HepG2 (cell line): ENCODE results near the gene AKR1C2. TPM values are rescaled to one million over a fixed set of nuclear protein-coding genes. Genes with fewer than 3 reads are reported as not detected.
"Not testable (repeated sequence)": the region's sequence is repeated elsewhere in the genome, so short reads cannot be mapped to it uniquely, and the experiment has no call there.

Experiments used
- ATAC-seq: fragments of 200-7000 bp; cut with Tn5 transposase; 3 replicates; pipeline ENCODE4 v1.9.1; 2020; ENCODE audit warnings: mild to moderate bottlenecking, moderate library complexity
- BruUV-seq: library from RNA; stranded (reverse); fragments of 400-500 nt; replicated peaks from 2 replicates; lab custom pipeline; 2021; lab: Mats Ljungman, UMichigan
- CTCF ChIA-PET: fragments of 300-600 bp; formaldehyde crosslinking; extraction: SDS; loops from one replicate; lab custom pipeline; 2021; ENCODE audit warnings: low total read pairs, inconsistent platforms, low intra/inter-chr PET ratio; lab: Yijun Ruan, JAX
- POLR2A ChIA-PET: fragments of 350-600 bp; sonication (Branson Sonifier 250); formaldehyde crosslinking; loops from one replicate; lab custom pipeline; 2020; ENCODE audit warnings: antibody characterized with exemption, inconsistent platforms; lab: Yijun Ruan, JAX
- DNase-seq: peaks from one replicate; pipeline ENCODE4 v3.0.0-alpha.2; 2015; ENCODE audit warnings: low spot score
- FAIRE-seq: peaks from 3 replicates; lab custom pipeline; 2011; peaks lifted over from hg19 to GRCh38; lab: Jason Lieb, UNC
- H2AFZ ChIP-seq: one replicate; pipeline ENCODE4 v1.6.1; 2011; ENCODE audit warnings: low read length, inconsistent platforms
- H3K27ac ChIP-seq: fragments of 300-600 bp; 3 replicates; pipeline ENCODE4 v1.8.0; 2011; ENCODE audit warnings: mixed run types, mild to moderate bottlenecking, mixed read lengths, low read length, inconsistent platforms; ENCODE audit not compliant: insufficient read depth; ENCODE audit errors: extremely low read length
- H3K27me3 ChIP-seq, 2 experiments: fragments of 200-600 bp in 1 of 2; 2 replicates in 1 of 2; 3 replicates in 1 of 2; pipeline versions ENCODE4 v1.6.0 to v1.8.0; 2011; ENCODE audit warnings: low read length in 2 of 2, mild to moderate bottlenecking in 2 of 2, moderate library complexity in 2 of 2, inconsistent platforms in 1 of 2; ENCODE audit not compliant: insufficient read depth in 2 of 2, control insufficient read depth in 1 of 2
- H3K36me3 ChIP-seq, 2 experiments: fragments of 200-600 bp in 1 of 2; replicated peaks in 1 of 2; 2 replicates in 1 of 2; 3 replicates in 1 of 2; pipeline versions ENCODE4 v1.5.1 to v1.8.0; 2011; ENCODE audit warnings: low read length in 2 of 2, inconsistent platforms in 1 of 2; ENCODE audit not compliant: insufficient read depth in 2 of 2, control insufficient read depth in 1 of 2
- H3K4me1 ChIP-seq: 2 replicates; pipeline ENCODE4 v1.5.1; 2012; ENCODE audit warnings: low read length, inconsistent platforms; ENCODE audit not compliant: insufficient read depth
- H3K4me2 ChIP-seq: 2 replicates; pipeline ENCODE4 v1.6.0; 2011; ENCODE audit warnings: low read depth, low read length, inconsistent platforms
- H3K4me3 ChIP-seq, 3 experiments: fragments of 200-600 bp in 1 of 3; sonication (generic), shearing (Covaris generic) in 1 of 3; replicated peaks in 1 of 3; 2 replicates each; pipeline ENCODE4 v1.5.1; 2011 to 2016; ENCODE audit warnings: low read length in 3 of 3, inconsistent platforms in 2 of 3, low read depth in 2 of 3, mild to moderate bottlenecking in 2 of 3, control low read depth in 1 of 3, mixed read lengths in 1 of 3; ENCODE audit not compliant: insufficient read depth in 1 of 3
- H3K79me2 ChIP-seq: one replicate; pipeline ENCODE4 v1.6.1; 2011; ENCODE audit warnings: low read length, inconsistent platforms; ENCODE audit not compliant: insufficient read depth
- H3K9ac ChIP-seq: 2 replicates; pipeline ENCODE4 v1.6.0; 2011; ENCODE audit warnings: mild to moderate bottlenecking, low read depth, low read length, inconsistent platforms; ENCODE audit not compliant: insufficient read depth
- H3K9me3 ChIP-seq: 2 replicates; pipeline ENCODE4 v1.5.1; 2012; ENCODE audit warnings: mild to moderate bottlenecking, low read length
- H4K20me1 ChIP-seq: 2 replicates; pipeline ENCODE4 v1.6.0; 2011; ENCODE audit warnings: inconsistent platforms, mild to moderate bottlenecking, low read length, moderate library complexity; ENCODE audit not compliant: insufficient read depth
- GATAD1 ChIP-seq: IDR thresholded peaks from 2 replicates; pipeline ENCODE4 v1.6.1; 2016; ENCODE audit warnings: missing genetic modification reagents, missing compliant biosample characterization
- HDAC1 ChIP-seq: sonication (generic); formaldehyde crosslinking; IDR thresholded peaks from 2 replicates; pipeline ENCODE4 v1.5.1; 2020; ENCODE audit warnings: mild to moderate bottlenecking, missing genetic modification reagents
- WGBS: methylation state at CpG from one replicate; pipeline ENCODE4 v1.1.6; 2017; ENCODE audit warnings: low lambda C conversion rate; 5-methylcytosine and 5-hydroxymethylcytosine counted together
- in situ Hi-C: cut with HindIII; loops from 2 replicates; pipeline ENCODE4 v1.10.0; 2017; ENCODE audit warnings: low pct_unique_long_range_greater_than_20kb; ENCODE audit not compliant: extremely low pct_ligation_motif_present
- intact Hi-C: fragments of 100-400 bp; cut with micrococcal nuclease; formaldehyde crosslinking; loops from one replicate; pipeline ENCODE4 v1.10.0; 2022; ENCODE audit not compliant: unreplicated experiment
- polyA plus RNA-seq, 8 experiments: library from polyadenylated mRNA; depleted of rRNA in 3 of 8; stranded (reverse) in 7 of 8; unstranded in 1 of 8; fragments of >200 nt; fragmentation: Illumina TruSeq in 4 of 8; extraction: Trizol in 4 of 8; gene quantifications; 2 replicates each; pipeline versions ENCODE4 v1.2.1 to v1.2.3, GENCODE V29; 2011 to 2016; ENCODE audit warnings: low read depth in 4 of 8, missing spikeins in 1 of 8, mixed read lengths in 1 of 8; ENCODE audit not compliant: insufficient read depth in 1 of 8
- total RNA-seq, 5 experiments: library from RNA; depleted of rRNA; stranded (reverse); fragments of >200 nt; fragmentation: Illumina TruSeq; extraction: Trizol; gene quantifications; 2 replicates each; pipeline ENCODE4 v1.2.3, GENCODE V29; 2016; ENCODE audit warnings: low read depth in 1 of 5
- TF ChIP-seq, protein P1 (sequence below): sonication (generic); formaldehyde crosslinking; IDR thresholded peaks from 2 replicates; pipeline ENCODE4 v1.8.1; 2023; ENCODE audit warnings: missing genetic modification reagents, mild to moderate bottlenecking, borderline replicate concordance

Gene AKR1C2
- total and polyA plus RNA-seq, 2 of the 13 experiments (the other 11 are each of a cell fraction or from before 2014, with no cell fraction given), result 140 to 900 TPM

DNA sequence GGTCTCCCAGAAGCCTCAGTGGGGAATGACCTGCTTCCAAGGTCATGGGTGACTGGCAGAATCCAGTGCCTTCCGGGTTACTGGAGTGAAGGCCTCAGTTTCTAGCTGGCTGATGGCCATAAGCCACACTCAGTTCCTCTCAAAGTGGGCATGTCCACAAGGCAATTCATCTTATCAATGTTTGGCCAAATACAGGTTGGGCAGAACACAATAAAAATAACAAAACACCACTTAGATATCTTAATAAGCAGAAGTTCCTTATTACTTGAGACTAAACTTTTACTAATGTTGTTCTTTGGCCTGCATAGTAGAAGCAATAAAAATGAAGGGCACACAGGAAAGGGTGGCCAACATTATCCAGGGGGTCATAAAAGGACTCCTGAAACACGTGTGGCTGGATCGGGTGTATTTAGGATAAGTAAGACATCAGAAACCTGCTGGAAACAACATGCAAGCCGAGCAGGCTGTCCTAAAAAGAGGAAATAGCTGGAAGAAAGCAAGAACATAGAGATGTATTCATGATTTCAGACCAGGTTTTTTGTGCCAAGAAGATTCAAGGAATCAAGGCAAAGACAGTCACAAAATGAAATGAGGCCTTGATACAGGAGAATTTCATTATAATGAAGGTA, 19.6 kb upstream of the AKR1C2 start (continued):
- TF ChIP-seq, protein P1, sequence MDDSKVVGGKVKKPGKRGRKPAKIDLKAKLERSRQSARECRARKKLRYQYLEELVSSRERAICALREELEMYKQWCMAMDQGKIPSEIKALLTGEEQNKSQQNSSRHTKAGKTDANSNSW (CRISPR knock-in tag), result no peak
- TF ChIP-seq HDAC1 (CRISPR knock-in tag), result no peak
- TF ChIP-seq GATAD1 (CRISPR knock-in tag), result no peak

DNA sequence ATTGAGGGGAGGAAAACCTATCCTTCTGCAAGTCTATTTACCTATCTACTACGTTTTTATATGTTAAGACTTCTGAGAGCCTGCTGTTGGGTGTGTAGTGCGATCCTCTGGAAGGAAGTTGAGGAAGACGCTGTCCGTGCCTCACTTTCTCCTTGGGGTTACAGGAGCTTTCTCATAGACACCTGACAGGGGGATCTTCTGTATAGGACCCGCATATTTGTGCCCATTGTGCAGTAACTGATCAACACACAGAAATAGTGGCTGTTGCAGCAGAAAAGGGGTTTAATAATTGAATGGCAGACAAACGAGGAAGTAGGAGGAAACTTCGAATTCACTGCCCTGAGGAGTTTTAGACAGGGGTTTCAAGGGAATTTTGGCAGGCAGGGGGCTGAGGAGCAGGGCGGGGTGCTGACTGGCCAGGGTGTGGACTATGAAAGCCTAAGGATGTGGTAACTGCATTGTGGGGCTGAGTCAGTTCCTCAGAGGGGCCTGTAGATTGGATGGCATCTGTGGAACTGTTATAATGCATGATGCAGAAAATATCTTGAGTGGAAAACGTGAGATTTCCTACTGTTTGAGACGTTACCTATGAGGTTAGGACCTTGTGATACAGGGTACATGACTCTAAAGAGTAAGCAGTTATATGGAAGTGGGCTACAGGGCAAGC, 18.1 kb upstream of the AKR1C2 start:
- DNase-seq, H3K4me3 ChIP-seq, H3K9me3 ChIP-seq, FAIRE-seq, ATAC-seq, H3K9ac ChIP-seq, H3K27me3 ChIP-seq, H3K36me3 ChIP-seq, BruUV-seq, H3K4me2 ChIP-seq, intact Hi-C loops, POLR2A ChIA-PET, H3K79me2 ChIP-seq, CTCF ChIA-PET, H4K20me1 ChIP-seq, H2AFZ ChIP-seq: not testable (repeated sequence)
- in situ Hi-C loops, result loop anchor here (10.0 kb wide), 1 partner anchor 263 kb away; no protein-coding TSS in a partner anchor
- H3K27ac ChIP-seq, result peak overlapping the region; percentile 35
- WGBS, result 98% methylated on average over 10 of the region's 10 CpGs
- peaks cover 47% of the 10 kb centered on the region for H3K4me1 ChIP-seq
